HG03520 (cell line): ENCODE results near the gene FAM174B.

Source experiments
- ATAC-seq: cut with Tn5 transposase; IDR thresholded peaks from one replicate; pipeline ENCODE4 v1.9.1; 2021; ENCODE audit warnings: mild to moderate bottlenecking, moderate library complexity; ENCODE audit not compliant: unreplicated experiment

The FAM174B gene

GRCh38 chr15:92602267-92602593 lies 53.3 kb downstream of the FAM174B start:
- ATAC-seq: no peak

GRCh38 chr15:92601592-92602266 lies 53.8 kb downstream of the FAM174B start:
- ATAC-seq: no peak

GRCh38 chr15:92600856-92601255 lies 54.7 kb downstream of the FAM174B start:
- no peak for ATAC-seq

GRCh38 chr15:92599394-92599970 lies 56.1 kb downstream of the FAM174B start:
- no peak for ATAC-seq

GRCh38 chr15:92597548-92597947 lies 58.0 kb downstream of the FAM174B start:
- ATAC-seq: no peak

GRCh38 chr15:92596623-92597022 lies 59.0 kb downstream of the FAM174B start:
- no peak for ATAC-seq

- ATAC-seq: no peak
These were observed 59.8 kb downstream of the FAM174B start for GRCh38 chr15:92595506-92596381.

- no peak for ATAC-seq
These were observed 64.3 kb downstream of the FAM174B start for GRCh38 chr15:92591275-92591674.

GRCh38 chr15:92586966-92587365 lies 68.6 kb downstream of the FAM174B start:
- no peak for ATAC-seq

- no peak for ATAC-seq
These were observed 69.1 kb downstream of the FAM174B start for GRCh38 chr15:92586383-92586942.

GRCh38 chr15:92584105-92584504 lies 71.5 kb downstream of the FAM174B start:
- ATAC-seq: no peak

GRCh38 chr15:92583096-92584034 lies 72.2 kb downstream of the FAM174B start:
- ATAC-seq: no peak

- no peak for ATAC-seq
These were observed 73.4 kb downstream of the FAM174B start for GRCh38 chr15:92582206-92582605.

GRCh38 chr15:92580933-92581445 lies 74.6 kb downstream of the FAM174B start:
- no peak for ATAC-seq

GRCh38 chr15:92580521-92580920 lies 75.1 kb downstream of the FAM174B start:
- ATAC-seq: no peak

GRCh38 chr15:92579931-92580470 lies 75.6 kb downstream of the FAM174B start:
- ATAC-seq: no peak

GRCh38 chr15:92579486-92579885 lies 76.1 kb downstream of the FAM174B start:
- no peak for ATAC-seq

- no peak for ATAC-seq
These were observed 77.3 kb downstream of the FAM174B start for GRCh38 chr15:92578096-92578835.

GRCh38 chr15:92576597-92577200 lies 78.9 kb downstream of the FAM174B start:
- no peak for ATAC-seq
